ENCODE results near the gene LCE1F. TPM values are rescaled to one million over a fixed set of nuclear protein-coding genes. Genes with fewer than 3 reads are reported as not detected.

The LCE1F gene
- not detected in 2 replicates for total RNA-seq

DNA sequence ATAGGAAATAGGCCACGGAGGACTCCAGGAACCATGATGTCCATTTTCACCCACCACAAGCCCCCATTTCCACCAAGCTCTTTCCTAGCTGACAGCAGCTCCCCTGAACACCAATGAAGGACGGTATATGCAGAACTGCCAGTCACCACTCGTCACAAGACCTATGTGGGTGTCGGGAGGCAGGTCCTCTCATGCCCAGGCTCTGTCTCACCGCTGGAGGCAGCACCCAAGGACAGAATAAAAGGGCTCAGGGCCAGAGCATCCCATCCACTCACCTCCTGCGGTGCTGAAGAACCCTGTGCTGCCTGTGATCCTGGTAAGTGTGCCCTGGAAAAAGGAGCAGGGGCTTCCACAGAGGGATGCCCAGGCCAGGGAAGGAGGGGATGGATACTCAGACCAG, at the start of gene LCE1F:
TSS of gene LCE1F (plus strand) at position 266 of the 400 bp plus-strand sequence. CDS start 1,232 bp downstream, outside the sequence.
- H3K4me2 ChIP-seq (ENCODE audit: insufficient read depth, low read length), result no peak within 1 kb of the TSS
- no peak within 1 kb of the TSS for H3K4me3 ChIP-seq (ENCODE audit: insufficient read depth, low read length)
- no peaks in the 10 kb centered on the region for H3K4me1 ChIP-seq (ENCODE audit: insufficient read depth, low read length)
- H3K27me3 ChIP-seq (ENCODE audit: insufficient read depth, low read length), result no peaks in the 10 kb centered on the region
- H3K36me3 ChIP-seq (ENCODE audit: insufficient read depth, low read length), result no peaks in the 10 kb centered on the region
- H2AFZ ChIP-seq (ENCODE audit: low read length), result no peak within 1 kb of the TSS
- no peak for DNase-seq (ENCODE audit: insufficient read length, low spot score, missing footprints)
- TF ChIP-seq, protein P1, sequence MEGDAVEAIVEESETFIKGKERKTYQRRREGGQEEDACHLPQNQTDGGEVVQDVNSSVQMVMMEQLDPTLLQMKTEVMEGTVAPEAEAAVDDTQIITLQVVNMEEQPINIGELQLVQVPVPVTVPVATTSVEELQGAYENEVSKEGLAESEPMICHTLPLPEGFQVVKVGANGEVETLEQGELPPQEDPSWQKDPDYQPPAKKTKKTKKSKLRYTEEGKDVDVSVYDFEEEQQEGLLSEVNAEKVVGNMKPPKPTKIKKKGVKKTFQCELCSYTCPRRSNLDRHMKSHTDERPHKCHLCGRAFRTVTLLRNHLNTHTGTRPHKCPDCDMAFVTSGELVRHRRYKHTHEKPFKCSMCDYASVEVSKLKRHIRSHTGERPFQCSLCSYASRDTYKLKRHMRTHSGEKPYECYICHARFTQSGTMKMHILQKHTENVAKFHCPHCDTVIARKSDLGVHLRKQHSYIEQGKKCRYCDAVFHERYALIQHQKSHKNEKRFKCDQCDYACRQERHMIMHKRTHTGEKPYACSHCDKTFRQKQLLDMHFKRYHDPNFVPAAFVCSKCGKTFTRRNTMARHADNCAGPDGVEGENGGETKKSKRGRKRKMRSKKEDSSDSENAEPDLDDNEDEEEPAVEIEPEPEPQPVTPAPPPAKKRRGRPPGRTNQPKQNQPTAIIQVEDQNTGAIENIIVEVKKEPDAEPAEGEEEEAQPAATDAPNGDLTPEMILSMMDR (IDR thresholded peaks at IDR 0.05; ENCODE audit: extremely low read depth, low read depth, low read length), result no peak
- no peak within 1 kb of the TSS for H3K27ac ChIP-seq (ENCODE audit: low read depth, low read length)
- H3K79me2 ChIP-seq (ENCODE audit: insufficient read depth, low read length), result no peaks in the 10 kb centered on the region
- no peaks in the 10 kb centered on the region for H3K9me3 ChIP-seq (ENCODE audit: low read depth, low read length)
- no peaks in the 10 kb centered on the region for H4K20me1 ChIP-seq (ENCODE audit: insufficient read depth, low read length)

DNA sequence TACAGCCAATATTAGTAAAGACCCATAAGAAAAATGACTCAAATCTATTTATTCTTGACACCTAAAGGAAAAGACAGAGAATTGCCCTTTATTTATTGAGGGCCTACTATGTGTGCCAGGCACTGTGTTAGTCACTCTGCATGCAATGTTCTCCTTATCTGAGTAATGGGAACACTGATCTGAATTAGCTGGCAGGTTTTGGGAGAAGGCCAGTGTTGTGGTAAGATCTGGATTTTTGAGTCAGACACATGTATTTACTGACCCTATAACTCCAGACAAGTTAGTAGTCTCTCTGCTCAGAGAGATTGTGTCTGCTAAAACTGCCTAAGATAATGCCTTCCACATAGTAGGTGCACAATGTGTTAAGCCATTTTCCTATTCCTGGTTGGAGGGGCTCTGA, 49.7 kb upstream of the LCE1F start:
- Histone ChIP-seq H3K9me3 (ENCODE audit: low read depth, low read length) (no peaks in the 10 kb centered on the region), H3K79me2 (ENCODE audit: insufficient read depth, low read length) (no peaks in the 10 kb centered on the region), H3K36me3 (ENCODE audit: insufficient read depth, low read length) (no peaks in the 10 kb centered on the region), H4K20me1 (ENCODE audit: insufficient read depth, low read length) (no peaks in the 10 kb centered on the region), H2AFZ (ENCODE audit: low read length) (no peak overlapping the region), H3K27me3 (ENCODE audit: insufficient read depth, low read length) (no peaks in the 10 kb centered on the region), H3K4me2 (ENCODE audit: insufficient read depth, low read length) (no peak overlapping the region), H3K4me3 (ENCODE audit: insufficient read depth, low read length) (no peak overlapping the region), H3K27ac (ENCODE audit: low read depth, low read length) (no peak overlapping the region), H3K4me1 (ENCODE audit: insufficient read depth, low read length) (no peaks in the 10 kb centered on the region)
- TF ChIP-seq, protein P1 (IDR thresholded peaks at IDR 0.05; ENCODE audit: extremely low read depth, low read depth, low read length), result no peak
- DNase-seq (ENCODE audit: insufficient read length, low spot score, missing footprints), result no peak

DNA sequence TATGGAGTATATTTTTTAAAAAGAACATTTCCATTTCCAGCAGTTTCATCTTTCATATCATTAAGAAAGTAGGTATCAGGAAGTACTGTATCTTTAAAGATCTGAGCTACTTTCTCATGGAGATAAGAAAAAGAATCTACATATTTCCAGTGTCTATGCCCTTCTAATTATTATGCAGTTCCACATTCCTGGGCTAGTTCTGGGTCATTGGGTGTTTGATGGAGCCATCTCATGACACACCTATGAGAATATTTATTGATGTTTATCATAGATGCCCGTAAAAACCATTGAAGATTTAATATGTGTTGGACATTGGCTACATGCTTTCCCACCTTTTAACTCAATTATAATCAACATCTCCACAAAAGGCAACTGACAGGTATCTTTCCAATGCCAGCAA, 46.0 kb upstream of the LCE1F start:
- Histone ChIP-seq H3K4me3 (ENCODE audit: insufficient read depth, low read length) (no peak overlapping the region), H3K79me2 (ENCODE audit: insufficient read depth, low read length) (no peaks in the 10 kb centered on the region), H3K4me1 (ENCODE audit: insufficient read depth, low read length) (no peaks in the 10 kb centered on the region), H3K4me2 (ENCODE audit: insufficient read depth, low read length) (no peak overlapping the region), H4K20me1 (ENCODE audit: insufficient read depth, low read length) (no peaks in the 10 kb centered on the region), H3K27me3 (ENCODE audit: insufficient read depth, low read length) (no peaks in the 10 kb centered on the region), H3K9me3 (ENCODE audit: low read depth, low read length) (no peaks in the 10 kb centered on the region), H3K27ac (ENCODE audit: low read depth, low read length) (no peak overlapping the region), H3K36me3 (ENCODE audit: insufficient read depth, low read length) (no peaks in the 10 kb centered on the region), H2AFZ (ENCODE audit: low read length) (no peak overlapping the region)
- TF ChIP-seq, protein P1 (IDR thresholded peaks at IDR 0.05; ENCODE audit: extremely low read depth, low read depth, low read length), result no peak
- DNase-seq (ENCODE audit: insufficient read length, low spot score, missing footprints), result no peak

DNA sequence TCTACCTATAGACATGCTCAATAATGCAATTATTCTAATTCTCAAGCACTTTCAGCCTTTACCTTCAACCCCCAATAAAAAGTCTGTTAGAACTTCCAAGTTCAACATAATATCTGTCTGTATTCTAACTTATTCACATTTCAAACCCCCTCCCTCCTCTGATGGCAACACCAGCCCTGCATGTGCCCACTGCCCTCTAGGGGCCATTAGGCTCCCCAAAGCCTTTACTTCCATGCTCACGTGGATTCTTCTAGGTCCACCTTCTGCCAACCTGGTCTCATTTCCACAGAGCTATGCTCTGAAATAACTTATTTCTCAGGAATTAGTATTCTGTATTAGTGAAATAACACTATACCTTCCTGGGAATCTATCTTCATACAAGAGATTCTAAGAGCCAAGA, 39.3 kb upstream of the LCE1F start:
- Histone ChIP-seq H3K27me3 (ENCODE audit: insufficient read depth, low read length) (no peaks in the 10 kb centered on the region), H3K79me2 (ENCODE audit: insufficient read depth, low read length) (no peaks in the 10 kb centered on the region), H3K9me3 (ENCODE audit: low read depth, low read length) (no peaks in the 10 kb centered on the region), H3K27ac (ENCODE audit: low read depth, low read length) (no peak overlapping the region), H3K4me3 (ENCODE audit: insufficient read depth, low read length) (no peak overlapping the region), H3K4me1 (ENCODE audit: insufficient read depth, low read length) (no peaks in the 10 kb centered on the region), H2AFZ (ENCODE audit: low read length) (no peak overlapping the region), H4K20me1 (ENCODE audit: insufficient read depth, low read length) (no peaks in the 10 kb centered on the region), H3K4me2 (ENCODE audit: insufficient read depth, low read length) (no peak overlapping the region), H3K36me3 (ENCODE audit: insufficient read depth, low read length) (no peaks in the 10 kb centered on the region)
- TF ChIP-seq, protein P1 (IDR thresholded peaks at IDR 0.05; ENCODE audit: extremely low read depth, low read depth, low read length), result no peak
- DNase-seq (ENCODE audit: insufficient read length, low spot score, missing footprints), result no peak
